Cardiac septum (tissue), 1 donor: Measurements from ENCODE around the gene OPCML. TPM values are rescaled to one million over a fixed set of nuclear protein-coding genes. Genes with fewer than 3 reads are reported as not detected.

ENCODE experiments used
- DNase-seq: peaks from one replicate; pipeline ENCODE4 v3.0.0-alpha.2; 2020; ENCODE audit warnings: low spot score
- intact Hi-C: fragments of 100-400 bp; cut with DNase I; formaldehyde crosslinking; loops from one replicate; pipeline ENCODE4 v1.14.0; 2022
- total RNA-seq: library from RNA; stranded (reverse); fragmentation: NEBNext Ultra II Directional; extraction: Animal tissue kit (Norgen Biotek cat#: 25700); gene quantifications from one replicate; pipeline ENCODE4 v1.2.1, GENCODE V29; 2021
- donor health status: DM: no; HTN: no; CAD: no.

The OPCML gene
- total RNA-seq, 1 donor from 2014 or later: 0.27 TPM

DNA sequence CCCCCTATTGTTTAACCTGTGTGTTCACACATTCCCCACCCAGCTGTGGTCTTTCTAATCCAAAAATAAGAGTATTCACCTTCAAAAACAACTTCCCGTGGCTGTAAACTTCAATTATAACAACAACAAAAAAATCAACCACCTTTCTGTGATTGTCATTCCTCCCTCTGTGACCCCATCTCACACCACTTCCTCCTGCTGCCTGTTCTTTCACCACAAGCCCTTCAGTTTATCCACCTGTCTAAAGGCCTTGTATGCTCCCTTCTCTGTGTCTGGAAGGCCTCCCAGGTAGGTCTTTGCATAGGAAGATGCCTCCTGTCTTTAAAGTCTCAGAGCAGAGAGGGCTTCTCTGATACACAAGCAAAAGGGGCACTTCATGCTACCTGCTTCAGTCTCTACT lies 707.7 kb downstream of the OPCML start:
- no peak for DNase-seq
- intact Hi-C loops: no loop called here

DNA sequence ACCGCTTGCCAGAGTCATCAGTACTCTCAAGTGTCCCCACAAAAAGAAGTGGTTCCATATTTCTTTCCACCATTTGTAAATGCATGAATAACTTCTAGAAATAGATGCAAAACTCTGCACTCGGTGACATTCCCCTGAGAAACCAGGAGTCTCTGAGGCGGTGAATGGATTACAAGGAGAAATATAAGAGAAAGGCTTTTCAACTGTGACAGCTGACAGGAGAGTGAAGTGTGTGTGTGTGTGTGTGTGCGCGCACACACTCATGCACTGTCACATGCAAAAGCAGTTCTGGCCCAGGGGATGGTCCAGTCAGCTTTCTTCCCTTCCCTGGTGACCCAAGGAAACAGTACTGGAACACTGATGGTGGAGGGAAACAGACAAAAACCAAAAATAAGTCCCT lies 710.0 kb downstream of the OPCML start:
- no peak for DNase-seq
- intact Hi-C loops: no loop called here

DNA sequence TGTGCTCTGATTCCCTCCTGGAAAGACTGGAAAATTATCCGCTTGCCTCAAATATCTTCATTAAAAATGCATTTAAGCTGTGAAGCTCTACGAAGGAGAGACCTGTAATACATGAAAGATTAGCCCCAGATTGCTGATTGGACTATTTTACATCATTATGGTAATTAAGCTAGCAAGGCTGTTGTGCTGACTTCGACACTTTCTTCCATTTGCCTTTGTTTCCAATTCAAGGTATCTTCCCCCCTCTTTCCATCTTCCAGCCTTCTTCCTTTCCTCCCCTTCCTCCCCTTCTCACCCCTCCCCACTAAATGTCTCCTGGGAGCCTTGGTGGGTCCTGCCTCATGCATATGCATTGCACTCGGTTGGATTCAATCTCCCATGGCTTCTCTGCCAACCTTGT lies 710.8 kb downstream of the OPCML start:
- intact Hi-C loops: no loop called here
- DNase-seq: no peak

DNA sequence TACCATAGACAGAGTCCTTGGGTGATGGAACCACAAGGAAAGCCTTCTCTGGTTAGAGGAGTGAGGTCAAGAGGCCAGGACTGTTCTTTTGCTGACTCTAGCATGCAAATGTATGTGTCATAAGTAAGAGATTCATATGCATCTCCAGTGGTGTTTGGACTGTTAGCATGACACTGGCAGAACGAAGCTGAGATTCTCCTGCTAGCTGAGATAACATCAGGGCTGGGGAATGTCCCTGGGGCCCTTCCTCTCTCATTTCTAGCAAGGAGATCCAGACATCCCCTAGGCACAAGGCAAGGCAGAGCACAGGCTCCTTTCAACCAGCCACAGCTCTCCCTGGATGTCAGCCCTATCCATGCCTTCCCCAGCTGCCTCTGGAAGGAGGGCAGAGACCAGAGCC lies 711.3 kb downstream of the OPCML start:
- no peak for DNase-seq
- intact Hi-C loops: no loop called here

DNA sequence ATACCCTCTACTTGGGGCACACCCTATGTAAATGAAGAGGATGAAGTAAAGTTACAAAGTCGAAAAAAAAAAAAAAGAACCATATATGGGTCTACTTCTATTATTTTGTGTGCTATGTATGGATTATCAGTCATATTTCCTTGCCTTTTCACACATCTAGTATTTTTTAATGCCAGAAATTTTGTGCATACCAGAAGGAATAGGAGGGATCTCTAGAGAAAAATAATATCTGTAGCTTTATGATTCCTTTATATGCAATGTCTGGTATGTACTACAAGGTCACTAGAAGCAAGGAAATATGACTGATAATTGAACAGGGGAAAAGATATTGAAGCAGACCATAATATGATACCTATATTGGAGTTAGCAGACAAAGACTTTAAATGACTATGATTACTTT lies 713.4 kb downstream of the OPCML start:
- intact Hi-C loops: no loop called here
- no peak for DNase-seq

DNA sequence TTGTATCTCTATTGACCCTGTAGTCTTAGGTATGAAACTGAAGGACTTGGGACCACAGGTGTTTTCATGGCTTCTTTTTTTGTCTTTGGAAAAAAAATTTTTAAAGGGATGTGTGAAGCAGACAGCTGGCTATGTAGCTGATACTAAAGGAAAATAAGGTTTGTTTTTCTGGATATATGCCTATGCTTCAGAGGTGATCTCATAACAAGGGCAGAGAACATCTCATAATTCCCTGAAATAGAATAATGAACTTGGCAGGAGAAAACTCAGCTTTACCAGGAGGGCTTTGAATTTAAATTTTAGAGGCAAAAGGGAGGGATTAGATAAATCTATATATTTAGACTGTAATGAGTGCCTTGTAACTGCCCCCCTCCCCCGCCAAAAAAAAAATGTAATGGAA lies 714.9 kb downstream of the OPCML start:
- intact Hi-C loops: no loop called here

DNA sequence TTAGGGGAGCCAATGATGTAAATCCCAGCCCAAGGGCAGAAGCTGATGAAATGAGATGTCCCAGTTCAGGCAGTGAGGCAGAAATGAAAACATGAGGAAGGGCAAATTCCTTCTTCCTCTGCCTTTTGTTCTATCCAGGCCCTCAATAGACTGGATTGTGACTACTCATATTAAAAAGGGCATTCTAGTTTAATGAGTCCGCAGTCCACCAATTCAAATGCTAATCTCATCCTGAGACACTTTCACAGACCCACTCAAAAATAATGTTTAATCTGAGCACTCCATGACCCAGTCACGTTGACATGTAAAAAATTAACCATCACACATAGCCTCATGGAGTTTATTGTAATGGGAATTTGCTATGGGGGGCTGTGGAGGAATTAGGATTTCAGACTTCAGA lies 717.9 kb downstream of the OPCML start:
- intact Hi-C loops: no loop called here

More for the DNA sequence above, 714.9 kb downstream of the OPCML start:
- DNase-seq: no peak

DNA sequence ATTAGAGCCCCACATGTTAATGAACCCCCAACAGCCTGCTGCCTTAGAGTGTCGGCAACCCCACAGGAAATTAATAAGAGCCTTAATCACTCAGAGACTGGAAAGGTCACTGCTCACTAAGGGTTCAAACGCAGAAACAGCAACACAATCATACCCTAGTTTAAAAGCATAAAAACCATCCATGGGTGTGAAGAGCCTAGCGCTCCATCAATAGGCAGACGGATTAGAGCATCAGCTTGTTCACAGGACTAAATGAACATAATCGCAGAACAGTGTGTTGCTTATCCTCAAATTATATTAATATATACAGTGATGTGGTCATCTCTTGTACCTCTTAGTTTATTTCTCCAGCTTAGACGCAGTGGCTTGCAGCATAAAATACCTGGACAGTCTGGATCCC lies 720.7 kb downstream of the OPCML start:
- intact Hi-C loops: no loop called here
- DNase-seq: no peak

More for the DNA sequence above, 717.9 kb downstream of the OPCML start:
- no peak for DNase-seq

DNA sequence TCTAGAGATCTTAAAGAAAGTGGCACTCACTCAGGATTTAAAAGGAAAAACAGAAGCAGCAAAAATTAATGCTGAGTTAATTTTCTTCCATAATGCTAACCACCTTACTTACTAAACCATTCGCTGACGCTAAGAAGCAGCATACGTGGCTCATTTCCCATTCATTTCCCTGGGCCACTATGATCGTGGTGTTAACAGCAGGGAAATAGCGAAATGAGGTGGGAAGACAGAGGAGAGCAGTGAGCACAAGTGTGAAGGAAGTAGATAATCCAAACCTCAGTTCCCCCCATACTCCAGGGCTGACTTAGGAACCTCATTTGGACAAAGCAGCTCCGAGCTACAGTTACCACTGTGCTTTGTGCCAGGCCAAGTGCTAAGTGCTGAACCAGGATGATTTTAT lies 723.2 kb downstream of the OPCML start:
- intact Hi-C loops: no loop called here
- no peak for DNase-seq

DNA sequence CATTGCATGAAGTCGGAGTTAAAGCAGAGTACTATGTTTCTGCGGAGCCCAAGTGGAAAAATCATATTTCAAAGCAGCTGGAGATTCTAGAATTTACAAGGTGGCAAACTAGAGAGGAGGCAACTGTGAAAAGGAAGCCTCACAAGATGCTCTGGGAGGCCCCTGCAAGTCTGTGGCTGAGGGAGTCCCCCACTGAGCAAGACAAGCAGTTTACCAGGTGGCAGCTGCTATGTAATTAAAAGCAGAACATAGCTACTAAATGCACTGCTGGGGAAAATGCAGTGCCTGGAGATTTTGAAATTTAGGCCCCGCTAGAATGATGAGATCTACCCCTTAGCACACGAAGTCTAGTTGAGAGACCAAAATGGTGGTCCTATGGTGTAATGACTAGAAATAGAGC lies 728.0 kb downstream of the OPCML start:
- intact Hi-C loops: no loop called here
- no peak for DNase-seq

DNA sequence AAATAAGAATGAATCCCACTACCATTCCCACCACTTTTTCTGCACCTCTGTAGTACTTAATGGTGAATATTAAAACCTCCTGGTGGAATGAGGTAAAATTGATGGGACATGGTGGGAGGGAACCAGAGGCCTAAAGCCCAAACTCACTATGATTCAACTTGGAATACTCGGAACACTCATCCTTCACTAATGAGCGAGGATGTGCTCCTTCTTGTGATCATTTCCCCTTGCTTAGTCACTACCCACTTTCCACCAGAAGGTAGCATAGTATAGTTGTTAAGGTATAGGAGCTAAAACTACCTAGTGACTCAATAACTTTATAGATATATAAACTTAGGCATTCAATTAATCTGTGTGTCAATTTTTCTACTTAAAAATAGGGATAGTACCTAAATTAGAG lies 728.9 kb downstream of the OPCML start:
- intact Hi-C loops: no loop called here
- DNase-seq: no peak

DNA sequence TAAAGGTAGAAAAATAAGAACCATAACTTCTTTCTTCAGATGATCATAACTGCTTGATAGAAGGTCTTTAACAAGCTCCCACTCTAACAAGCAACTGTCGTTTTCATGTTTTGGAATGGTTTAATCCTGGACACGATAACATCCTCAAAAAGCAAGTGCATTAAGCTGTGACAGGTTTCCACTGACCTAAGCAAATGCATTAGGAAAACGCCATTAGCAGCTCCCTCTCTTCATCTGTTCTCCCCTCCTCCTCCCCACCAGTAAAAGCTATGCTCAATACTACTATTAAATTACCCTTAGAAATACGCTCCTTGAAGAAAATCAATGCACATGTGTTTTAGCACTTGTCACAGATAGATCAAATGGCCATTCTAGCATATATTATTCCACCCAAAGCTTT lies 729.4 kb downstream of the OPCML start:
- intact Hi-C loops: no loop called here

DNA sequence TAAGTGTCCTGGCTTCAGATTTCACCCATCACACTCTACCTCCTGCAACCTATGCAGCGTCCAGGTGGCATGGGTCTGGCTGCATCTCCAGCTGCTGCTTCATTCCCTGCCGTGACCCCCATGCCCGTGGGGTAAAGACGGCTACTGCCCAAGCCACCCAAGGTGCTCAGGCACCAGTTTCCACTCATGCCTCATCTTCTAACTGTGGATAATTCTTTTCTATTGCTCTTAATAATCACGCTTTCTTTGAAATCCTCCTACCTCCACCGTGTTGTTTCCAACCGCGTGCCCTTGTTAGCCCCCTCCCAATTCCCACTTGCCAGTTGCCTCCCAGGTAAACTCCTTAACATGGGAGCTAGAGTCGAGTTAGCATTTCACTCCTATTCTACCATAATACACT lies 738.5 kb downstream of the OPCML start:
- intact Hi-C loops: no loop called here
- DNase-seq: no peak

More for the DNA sequence above, 729.4 kb downstream of the OPCML start:
- DNase-seq: no peak

DNA sequence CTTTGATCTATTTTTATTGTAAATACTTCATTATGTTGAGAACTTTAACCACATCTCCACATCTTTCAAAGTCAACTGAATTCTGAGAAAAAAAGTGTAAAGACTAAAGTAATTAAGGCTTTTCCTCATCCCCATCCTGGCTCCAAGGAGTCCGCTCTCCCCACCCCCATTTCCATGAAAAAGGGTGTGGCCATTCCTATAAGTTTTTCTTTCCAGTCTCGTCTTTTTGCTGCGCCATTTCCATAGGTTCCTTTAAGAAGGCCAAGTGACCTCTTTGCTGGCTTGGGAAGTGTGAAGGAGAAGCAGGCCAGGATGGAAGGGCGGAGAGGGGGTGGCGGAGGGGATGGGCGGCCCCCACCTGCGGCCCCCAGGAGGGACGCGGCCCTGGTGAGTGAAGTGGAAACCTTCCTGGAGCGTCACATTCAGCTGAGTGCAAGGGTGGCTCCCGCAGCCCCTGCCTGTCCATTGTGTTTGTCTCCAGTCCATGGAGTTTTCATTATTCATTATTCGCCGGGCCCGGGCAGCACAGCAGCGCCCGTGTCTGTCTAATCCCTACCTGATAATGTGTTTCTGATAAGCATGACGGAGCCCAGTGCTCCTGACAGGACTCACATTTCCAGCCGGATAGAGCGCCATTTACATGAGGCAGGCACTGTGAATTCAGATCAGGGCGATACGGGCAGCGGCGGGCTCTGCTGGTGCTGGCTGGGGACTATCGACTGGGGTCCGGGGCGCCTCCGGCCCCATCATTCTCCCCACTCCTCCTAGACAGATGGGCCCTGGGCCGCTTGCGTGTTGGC lies 739.8 kb downstream of the OPCML start:
- DNase-seq: no peak
- intact Hi-C loops: no loop called here

DNA sequence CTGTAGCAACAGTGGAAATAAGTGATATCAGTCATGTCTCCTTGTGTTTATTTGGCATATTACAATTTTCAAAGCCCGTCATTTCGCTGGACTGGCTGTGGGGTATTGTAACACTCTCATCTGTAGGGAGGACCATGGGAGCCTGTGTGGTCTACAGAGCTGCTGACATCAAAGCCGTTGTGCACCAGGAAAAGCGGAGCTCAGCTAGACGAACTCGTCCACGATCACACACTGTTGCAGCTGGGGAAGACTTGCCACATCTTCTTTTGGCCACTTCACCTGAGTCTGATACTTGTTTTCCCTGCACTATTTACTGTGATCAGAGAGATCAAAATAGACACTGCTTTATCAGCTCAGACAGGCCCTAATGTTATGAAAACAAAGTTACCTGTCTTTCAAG lies 741.3 kb downstream of the OPCML start:
- intact Hi-C loops: no loop called here
- DNase-seq: no peak

DNA sequence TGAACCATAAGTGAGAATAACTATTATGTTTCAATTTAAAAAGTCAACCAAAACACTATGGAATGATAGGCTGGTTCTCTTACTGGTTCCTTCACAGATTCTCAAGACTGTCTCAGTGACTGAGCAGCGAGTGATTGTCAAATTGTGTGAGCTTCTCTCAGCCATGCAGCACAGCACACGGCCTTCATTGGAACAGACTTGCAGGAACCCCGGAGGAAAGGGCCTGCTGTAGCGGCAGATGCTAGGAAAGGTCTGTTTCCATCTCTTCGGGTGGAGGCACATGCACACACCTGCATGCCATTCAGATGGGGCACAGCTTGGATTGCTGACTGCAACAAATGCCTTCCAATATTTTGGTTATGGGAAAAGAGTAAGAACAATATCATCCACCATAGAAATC lies 741.8 kb downstream of the OPCML start:
- intact Hi-C loops: no loop called here
- DNase-seq: no peak

DNA sequence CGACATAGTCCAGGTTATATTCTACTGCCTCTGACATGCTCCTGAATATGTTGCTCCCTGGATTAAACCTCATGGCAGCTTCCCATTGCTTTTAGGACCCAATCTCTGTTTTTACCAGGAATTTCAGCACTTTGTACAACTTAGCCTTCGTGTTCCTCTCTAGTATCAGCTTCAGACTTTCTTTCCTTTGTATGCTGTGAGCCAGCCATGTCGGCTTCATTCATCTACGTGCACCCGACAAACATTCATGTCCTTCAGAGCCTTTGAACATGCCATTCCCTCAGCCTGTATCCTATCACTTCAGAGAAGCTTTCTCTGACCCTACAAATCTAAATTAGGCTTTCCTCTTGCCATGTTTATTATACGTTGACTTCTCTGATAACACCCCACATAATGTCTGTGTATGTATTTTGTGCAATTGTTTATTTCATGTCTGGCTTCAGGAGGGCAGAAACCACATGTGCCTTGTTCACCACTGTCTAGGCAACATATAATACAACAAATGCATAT lies 743.4 kb downstream of the OPCML start:
- DNase-seq: no peak
- intact Hi-C loops: no loop called here

DNA sequence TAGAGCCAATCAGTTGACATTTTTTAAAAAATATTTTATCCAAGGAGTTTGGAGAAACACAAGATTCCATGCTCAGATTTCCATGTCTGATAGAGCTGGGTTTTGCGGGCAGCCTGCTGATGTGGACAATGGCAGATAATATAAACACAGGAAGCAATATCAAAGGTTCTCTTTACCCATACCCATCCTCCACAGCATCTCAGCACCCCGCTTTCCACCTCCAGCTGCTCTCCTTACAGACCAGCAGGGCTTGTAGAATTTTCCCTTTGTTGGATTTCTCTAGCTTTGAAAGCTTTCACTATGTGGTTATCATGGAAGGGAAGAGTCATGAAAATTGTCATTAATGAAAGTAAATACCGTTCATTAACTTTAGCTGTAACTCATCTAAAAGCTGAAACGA lies 746.4 kb downstream of the OPCML start:
- intact Hi-C loops: no loop called here

DNA sequence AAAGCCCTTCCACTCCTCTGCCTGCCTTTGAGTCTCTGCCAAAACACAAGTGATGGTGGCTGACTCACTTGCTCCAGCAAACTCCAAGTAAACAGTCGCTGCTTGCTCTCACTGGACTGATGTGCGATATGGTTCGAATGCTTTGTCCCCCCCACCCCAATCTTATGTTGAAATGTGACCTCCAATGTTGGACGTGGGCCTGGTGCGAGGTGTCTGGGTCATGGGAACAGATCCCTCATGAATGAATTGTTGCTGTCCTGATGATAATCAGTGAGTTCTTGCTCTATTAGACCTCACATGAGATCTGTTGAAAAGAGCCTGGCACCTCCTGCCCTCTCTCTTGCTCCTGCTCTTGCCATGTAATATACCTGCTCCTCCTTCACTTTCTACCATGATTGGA lies 747.9 kb downstream of the OPCML start:
- no peak for DNase-seq
- intact Hi-C loops: no loop called here

More for the DNA sequence above, 746.4 kb downstream of the OPCML start:
- no peak for DNase-seq

DNA sequence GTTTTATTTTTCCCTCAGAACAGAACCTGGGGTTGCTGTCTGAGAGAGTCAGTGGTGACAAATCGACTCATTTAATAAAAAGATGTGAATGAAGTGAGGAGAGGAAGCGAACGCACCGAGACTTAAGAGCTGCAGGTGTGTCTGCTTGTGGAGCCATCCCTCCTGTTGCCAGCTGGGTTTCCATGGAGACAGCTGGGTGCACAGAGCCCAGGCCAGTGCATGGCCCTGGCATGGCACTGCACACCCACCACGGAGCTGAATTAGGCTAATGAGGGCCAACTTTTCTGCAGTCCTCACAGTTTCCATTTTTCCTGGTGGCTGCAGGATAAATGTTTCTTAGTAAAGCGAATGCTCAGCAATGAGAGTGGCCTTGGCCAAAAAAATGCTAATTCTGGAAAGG lies 750.2 kb downstream of the OPCML start:
- intact Hi-C loops: no loop called here
- no peak for DNase-seq

DNA sequence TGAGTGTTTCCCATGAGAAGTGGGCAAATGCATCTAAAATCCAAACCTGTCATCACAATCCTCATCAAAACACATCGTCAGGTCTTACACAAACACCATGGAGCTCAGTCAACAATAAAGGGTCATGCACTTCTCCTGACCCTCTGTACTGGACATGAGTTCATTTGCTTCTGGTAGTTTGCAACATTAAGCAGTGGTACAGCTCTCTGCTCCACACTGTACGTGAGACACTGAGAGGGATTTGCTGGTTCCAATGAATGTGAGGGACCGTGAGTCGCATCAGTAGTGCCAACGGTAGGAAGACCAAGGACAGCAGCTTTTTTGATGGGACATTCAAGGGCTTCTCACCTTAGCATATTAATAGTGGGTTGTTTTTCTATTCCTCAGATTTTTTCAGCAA lies 752.3 kb downstream of the OPCML start:
- no peak for DNase-seq
- intact Hi-C loops: no loop called here

DNA sequence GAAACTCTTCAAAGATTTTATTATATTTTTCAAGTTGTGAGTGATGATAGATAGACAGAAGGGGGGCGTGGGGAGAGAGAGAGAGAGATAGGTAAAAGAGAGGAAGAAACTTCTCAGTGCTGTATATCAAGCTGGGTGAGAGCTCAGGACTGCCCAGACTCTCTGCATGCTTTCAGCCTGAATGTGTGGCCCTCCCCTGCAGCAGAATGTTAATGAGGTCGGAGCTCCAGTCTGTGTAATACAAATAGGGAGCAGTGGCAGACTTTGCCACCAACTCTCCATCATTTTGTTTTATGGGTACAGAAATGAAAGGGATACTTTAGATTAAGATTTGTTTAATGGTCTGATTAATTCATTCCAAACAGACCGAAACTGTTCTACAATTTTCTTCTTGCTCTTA lies 752.8 kb downstream of the OPCML start:
- intact Hi-C loops: no loop called here
- no peak for DNase-seq
